MM.1S (cell line): ENCODE data around the gene SYT9.

Experiments used
- DNase-seq: peaks from one replicate; pipeline ENCODE4 v3.0.0-alpha.2; 2015
- H2AFZ ChIP-seq: fragments of 300-600 bp; sonication (generic); 2 replicates; pipeline ENCODE4 v1.6.0; 2016; ENCODE audit warnings: antibody characterized with exemption, low read length
- H3F3A ChIP-seq: fragments of 300-600 bp; sonication (generic); 2 replicates; pipeline ENCODE4 v1.6.1; 2016; ENCODE audit warnings: mild to moderate bottlenecking, antibody characterized with exemption, low read length, moderate library complexity, mixed read lengths; ENCODE audit not compliant: insufficient read depth
- H3K27ac ChIP-seq: fragments of 300-600 bp; sonication (generic); 2 replicates; pipeline ENCODE4 v1.5.1; 2016; ENCODE audit warnings: mild to moderate bottlenecking, low read length
- H3K27me3 ChIP-seq: fragments of 300-600 bp; sonication (generic); replicated peaks from 2 replicates; pipeline ENCODE4 v1.6.0; 2016; ENCODE audit warnings: low read length; ENCODE audit not compliant: insufficient read depth
- H3K36me3 ChIP-seq: fragments of 300-600 bp; sonication (generic); replicated peaks from 2 replicates; pipeline ENCODE4 v1.6.1; 2016; ENCODE audit warnings: mild to moderate bottlenecking, low read length, mixed read lengths; ENCODE audit not compliant: insufficient read depth
- H3K4me1 ChIP-seq: fragments of 300-600 bp; sonication (generic); 2 replicates; pipeline ENCODE4 v1.6.1; 2016; ENCODE audit warnings: low read length, mixed read lengths
- H3K4me2 ChIP-seq: fragments of 300-600 bp; sonication (generic); 2 replicates; pipeline ENCODE4 v1.6.0; 2016; ENCODE audit warnings: low read depth, low read length
- H3K4me3 ChIP-seq: fragments of 300-600 bp; sonication (generic); 2 replicates; pipeline ENCODE4 v1.5.1; 2016; ENCODE audit warnings: low read length, mixed read lengths
- H3K79me2 ChIP-seq: fragments of 300-600 bp; sonication (generic); 2 replicates; pipeline ENCODE4 v1.6.1; 2016; ENCODE audit warnings: mixed run types, low read length, mixed read lengths
- H3K9ac ChIP-seq: fragments of 300-600 bp; sonication (generic); 2 replicates; pipeline ENCODE4 v1.6.1; 2016; ENCODE audit warnings: low read length, mixed read lengths
- H3K9me2 ChIP-seq: fragments of 300-600 bp; sonication (generic); replicated peaks from 2 replicates; pipeline ENCODE4 v1.6.1; 2016; ENCODE audit warnings: mild to moderate bottlenecking, low read length, mixed read lengths; ENCODE audit not compliant: insufficient read depth
- H3K9me3 ChIP-seq: fragments of 300-600 bp; sonication (generic); replicated peaks from 2 replicates; pipeline ENCODE4 v1.6.1; 2016; ENCODE audit warnings: mild to moderate bottlenecking, low read length, mixed read lengths; ENCODE audit not compliant: insufficient read depth
- H4K20me1 ChIP-seq: fragments of 300-600 bp; sonication (generic); 2 replicates; pipeline ENCODE4 v1.6.1; 2016; ENCODE audit warnings: mild to moderate bottlenecking, low read length, moderate library complexity, mixed read lengths; ENCODE audit not compliant: insufficient read depth
- CTCF ChIP-seq: fragments of 300-600 bp; sonication (generic); IDR thresholded peaks from 2 replicates; pipeline ENCODE4 v1.5.1; 2016; ENCODE audit warnings: antibody characterized with exemption, low read length, mixed read lengths
- EZH2 ChIP-seq: fragments of 300-600 bp; sonication (generic); optimal IDR thresholded peaks from 2 replicates; pipeline ENCODE3; 2017; ENCODE audit warnings: low read depth, mild to moderate bottlenecking, antibody characterized with exemption, low read length, mixed read lengths
- EZH2phosphoT487 ChIP-seq: fragments of 300-600 bp; sonication (generic); IDR thresholded peaks from 2 replicates; pipeline ENCODE4 v1.6.1; 2018; ENCODE audit warnings: antibody characterized with exemption, low read length

Gene SYT9

GRCh38 chr11:7435176-7435575, 183.5 kb downstream of the SYT9 start:
- no peaks in the 10 kb centered on the region for H3K79me2 ChIP-seq
- H3K4me1 ChIP-seq, result no peaks in the 10 kb centered on the region
- TF ChIP-seq EZH2 (no peak), CTCF (no peak), EZH2phosphoT487 (no peak)
- H3K36me3 ChIP-seq, result no peaks in the 10 kb centered on the region
- H3F3A ChIP-seq, result no peaks in the 10 kb centered on the region
- H3K4me2 ChIP-seq, result no peak overlapping the region
- no peak overlapping the region for H3K27ac ChIP-seq
- H3K9me3 ChIP-seq, result no peaks in the 10 kb centered on the region
- no peak overlapping the region for H3K9ac ChIP-seq
- no peak for DNase-seq
- H3K27me3 ChIP-seq, result no peaks in the 10 kb centered on the region
- no peak overlapping the region for H2AFZ ChIP-seq
- H3K4me3 ChIP-seq, result no peak overlapping the region
- no peaks in the 10 kb centered on the region for H3K9me2 ChIP-seq
- no peaks in the 10 kb centered on the region for H4K20me1 ChIP-seq

GRCh38 chr11:7436146-7436545, 184.4 kb downstream of the SYT9 start:
- DNase-seq, result no peak

GRCh38 chr11:7436657-7437056, 185.0 kb downstream of the SYT9 start:
- peak; percentile 36 for DNase-seq
- Histone ChIP-seq H3K36me3 (no peaks in the 10 kb centered on the region), H3K79me2 (no peaks in the 10 kb centered on the region), H4K20me1 (no peaks in the 10 kb centered on the region), H2AFZ (0 out of 2 replicates have a peak overlapping the region, but pooled peaks have one; percentile 17), H3K4me3 (no peak overlapping the region), H3K9me2 (no peaks in the 10 kb centered on the region), H3F3A (no peaks in the 10 kb centered on the region), H3K9me3 (no peaks in the 10 kb centered on the region), H3K9ac (no peak overlapping the region), H3K4me1 (no peaks in the 10 kb centered on the region), H3K27ac (no peak overlapping the region), H3K4me2 (peak overlapping the region; percentile 11; the same call in 1 of the 2 replicates), H3K27me3 (no peaks in the 10 kb centered on the region)
- TF ChIP-seq EZH2phosphoT487 (no peak), CTCF (no peak), EZH2 (no peak)

More at GRCh38 chr11:7436146-7436545, 184.4 kb downstream of the SYT9 start:
- no peak overlapping the region for H3K9ac ChIP-seq
- H3K9me3 ChIP-seq, result no peaks in the 10 kb centered on the region
- H3F3A ChIP-seq, result no peaks in the 10 kb centered on the region
- no peak overlapping the region for H3K4me3 ChIP-seq
- H3K79me2 ChIP-seq, result no peaks in the 10 kb centered on the region
- TF ChIP-seq CTCF (no peak), EZH2 (no peak), EZH2phosphoT487 (no peak)
- no peaks in the 10 kb centered on the region for H3K36me3 ChIP-seq
- H3K4me1 ChIP-seq, result no peaks in the 10 kb centered on the region
- H4K20me1 ChIP-seq, result no peaks in the 10 kb centered on the region
- H3K4me2 ChIP-seq, result no peak overlapping the region
- no peaks in the 10 kb centered on the region for H3K9me2 ChIP-seq
- H2AFZ ChIP-seq, result 0 out of 2 replicates have a peak overlapping the region, but pooled peaks have one; percentile 17
- no peaks in the 10 kb centered on the region for H3K27me3 ChIP-seq
- H3K27ac ChIP-seq, result no peak overlapping the region
